Natural killer cell (primary cell): ENCODE measurements around the gene TMEM114. TPM values are rescaled to one million over a fixed set of nuclear protein-coding genes. Genes with fewer than 3 reads are reported as not detected.

ENCODE experiments used
- ATAC-seq, 3 donors: fragments of 150-1000 bp in 2 of 3; fragments of 200-7000 bp in 1 of 3; cut with Tn5 transposase; 1 replicate in 1 of 3; 2 replicates in 2 of 3; pipeline ENCODE4 v1.10.0; 2021; ENCODE audit warnings: mild to moderate bottlenecking in 2 of 3, moderate library complexity in 2 of 3
- DNase-seq, 2 donors: peaks; one replicate each; pipeline versions ENCODE4 v3.0.0 to v3.0.0-alpha.2; 2013 to 2021; ENCODE audit warnings: mixed read lengths in 1 of 2
- H3K27ac ChIP-seq: one replicate; pipeline ENCODE4 v1.5.1; 2013; ENCODE audit warnings: mild to moderate bottlenecking, low read length
- H3K27me3 ChIP-seq: one replicate; pipeline ENCODE4 v1.6.1; 2013; ENCODE audit warnings: low read length; ENCODE audit not compliant: control insufficient read depth, insufficient read depth
- H3K36me3 ChIP-seq: one replicate; pipeline ENCODE4 v1.6.1; 2013; ENCODE audit warnings: low read length; ENCODE audit not compliant: control insufficient read depth, insufficient read depth
- H3K4me1 ChIP-seq: one replicate; pipeline ENCODE4 v1.6.1; 2013; ENCODE audit warnings: low read length; ENCODE audit not compliant: control insufficient read depth, insufficient read depth
- H3K4me3 ChIP-seq: one replicate; pipeline ENCODE4 v1.5.1; 2013; ENCODE audit warnings: low read length
- H3K9me3 ChIP-seq: one replicate; pipeline ENCODE4 v1.6.1; 2013; ENCODE audit warnings: low read length; ENCODE audit not compliant: control insufficient read depth, insufficient read depth
- H3K27ac Mint-ChIP-seq, 2 donors: one replicate each; pipeline ENCODE4 v1.8.0; 2022; ENCODE audit warnings: mild to moderate bottlenecking in 2 of 2, mixed read lengths in 2 of 2, moderate library complexity in 1 of 2
- H3K27me3 Mint-ChIP-seq, 2 donors: one replicate each; pipeline ENCODE4 v1.8.0; 2022; ENCODE audit warnings: low read depth in 2 of 2, mixed read lengths in 2 of 2
- H3K36me3 Mint-ChIP-seq: one replicate; pipeline ENCODE4 v1.8.0; 2022; ENCODE audit warnings: mixed read lengths
- H3K4me1 Mint-ChIP-seq, 2 donors: one replicate each; pipeline ENCODE4 v1.8.0; 2022; ENCODE audit warnings: mixed read lengths in 2 of 2
- H3K4me3 Mint-ChIP-seq: one replicate; pipeline ENCODE4 v1.8.0; 2022; ENCODE audit warnings: mild to moderate bottlenecking, moderate library complexity, mixed read lengths
- H3K9me3 Mint-ChIP-seq, 2 donors: one replicate each; pipeline ENCODE4 v1.8.0; 2022; ENCODE audit warnings: mixed read lengths in 2 of 2
- CTCF ChIP-seq: fragments of 200-600 bp; IDR thresholded peaks from one replicate; pipeline ENCODE4 v1.8.0; 2022; ENCODE audit warnings: antibody characterized with exemption
- WGBS: methylation state at CpG from one replicate; pipeline ENCODE4 v1.1.7; 2013; ENCODE audit warnings: missing lambda C conversion rate; ENCODE audit not compliant: insufficient coverage; 5-methylcytosine and 5-hydroxymethylcytosine counted together
- intact Hi-C: fragments of 100-400 bp; cut with micrococcal nuclease; formaldehyde crosslinking; loops from one replicate; pipeline ENCODE4 v1.14.2; 2022
- total RNA-seq, 4 donors: library from RNA; stranded (reverse); fragments of 120-200 nt in 1 of 4; gene quantifications; one replicate each; pipeline versions ENCODE4 v1.2.3 to v1.2.4, GENCODE V29; 2013 to 2022

The TMEM114 gene
- total RNA-seq, 3 donors from 2014 or later (not counting 1 experiment from before 2014, with no cell fraction given): not detected

DNA sequence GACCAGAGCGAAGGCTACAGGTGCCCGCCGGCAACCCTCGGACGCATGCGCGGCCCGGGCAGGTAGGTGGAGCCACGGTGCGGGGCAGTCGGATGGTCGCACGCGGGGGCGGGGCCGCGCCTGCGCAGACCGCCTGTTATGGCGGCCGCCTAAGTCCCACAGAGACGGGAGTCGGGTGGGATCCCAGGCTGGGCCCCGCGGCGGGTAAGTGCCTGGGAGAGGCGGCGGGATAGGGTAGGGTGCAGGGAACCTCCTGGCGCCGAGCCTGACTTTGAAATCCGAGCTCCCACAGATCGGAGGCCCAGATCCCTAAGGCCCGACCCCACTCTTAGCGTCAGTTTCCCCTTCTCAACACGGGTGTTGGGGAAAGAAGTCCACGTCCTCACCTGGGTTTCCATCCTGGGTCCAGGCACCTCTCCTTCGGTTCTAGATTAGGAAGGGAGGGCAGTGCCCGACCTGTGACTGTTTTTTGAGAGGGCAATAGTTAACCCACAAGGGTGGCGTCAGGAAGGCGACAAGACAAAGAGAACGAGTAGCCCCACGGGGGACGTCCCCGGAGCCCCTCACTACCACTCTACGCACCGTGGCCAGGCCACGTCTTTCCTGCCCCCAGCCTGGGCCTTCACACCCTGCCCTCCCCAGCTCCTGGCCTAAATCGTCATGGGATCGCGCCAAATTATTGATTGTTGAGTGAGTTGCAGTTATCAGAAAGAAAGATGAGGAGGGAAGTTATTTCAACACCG is 31.4 kb upstream of the TMEM114 start, which contains the start of gene METTL22:
Gene METTL22, plus strand, starts transcription at position 127 of the 743 bp plus-strand sequence. CDS start 3,968 bp downstream, outside the sequence.
- peaks cover under 1% of the 10 kb centered on the region for H3K36me3 Mint-ChIP-seq
- H3K4me3 ChIP-seq: peak within 1 kb of the TSS; percentile 97
- WGBS: under 1% methylated on average over 50 of the region's 51 CpGs
- peaks cover 7 to 9% of the 10 kb centered on the region in 2 donors for H3K4me1 Mint-ChIP-seq
- H3K4me3 Mint-ChIP-seq: peak within 1 kb of the TSS; percentile 88
- H3K27me3 ChIP-seq: no peaks in the 10 kb centered on the region
- ATAC-seq (peak; percentile 96 to 99 (median 99)), DNase-seq (peak; percentile 95 to 96)
- peaks cover 7% of the 10 kb centered on the region for H3K36me3 ChIP-seq
- H3K27me3 Mint-ChIP-seq: peaks cover 3 to 23% of the 10 kb centered on the region in 2 donors
- no peaks in the 10 kb centered on the region for H3K9me3 Mint-ChIP-seq
- peak within 1 kb of the TSS; percentile 68 for H3K27ac ChIP-seq
- H3K4me1 ChIP-seq: peaks cover 13% of the 10 kb centered on the region
- TF ChIP-seq CTCF: no peak
- H3K27ac Mint-ChIP-seq: peak within 1 kb of the TSS; percentile 73 to 87
- no peaks in the 10 kb centered on the region for H3K9me3 ChIP-seq
- intact Hi-C loops: loop anchor here (5.0 kb wide), 1 partner anchor 51 kb away; the partner anchor contains the start of gene ABAT

GRCh38 chr16:8621222-8621571 is 30.9 kb upstream of the TMEM114 start:
- peak overlapping the region; percentile 68 for H3K27ac ChIP-seq
- DNase-seq (no peak), ATAC-seq (peak in 1 of 3 donors; percentile 6)
- intact Hi-C loops: loop anchor here (5.0 kb wide), 1 partner anchor 51 kb away; the partner anchor contains the start of gene ABAT
- H3K9me3 ChIP-seq: no peaks in the 10 kb centered on the region
- Mint-ChIP-seq H3K4me1 (peaks cover 7 to 9% of the 10 kb centered on the region in 2 donors), H3K27ac (peak overlapping the region; percentile 73 to 87), H3K4me3 (peak overlapping the region; percentile 88), H3K9me3 (no peaks in the 10 kb centered on the region), H3K27me3 (peaks cover 7 to 23% of the 10 kb centered on the region in 2 donors), H3K36me3 (no peaks in the 10 kb centered on the region)
- H3K4me3 ChIP-seq: peak overlapping the region; percentile 97
- peaks cover 6% of the 10 kb centered on the region for H3K36me3 ChIP-seq
- H3K4me1 ChIP-seq: peaks cover 13% of the 10 kb centered on the region
- no peak for TF ChIP-seq CTCF
- H3K27me3 ChIP-seq: no peaks in the 10 kb centered on the region
- 18% methylated on average over 11 of the region's 12 CpGs for WGBS

GRCh38 chr16:8620535-8620934 is 30.2 kb upstream of the TMEM114 start:
- Mint-ChIP-seq H3K4me1 (peaks cover 7 to 9% of the 10 kb centered on the region in 2 donors), H3K9me3 (no peaks in the 10 kb centered on the region), H3K36me3 (no peaks in the 10 kb centered on the region), H3K27ac (peak overlapping the region; percentile 73 to 87), H3K27me3 (peaks cover 9 to 23% of the 10 kb centered on the region in 2 donors), H3K4me3 (peak overlapping the region; percentile 88)
- Histone ChIP-seq H3K36me3 (peaks cover 2% of the 10 kb centered on the region), H3K9me3 (no peaks in the 10 kb centered on the region), H3K27me3 (no peaks in the 10 kb centered on the region), H3K4me1 (peaks cover 13% of the 10 kb centered on the region), H3K4me3 (no peak overlapping the region), H3K27ac (no peak overlapping the region)
- DNase-seq: no peak
- no peak for ATAC-seq
- WGBS: 81% methylated on average over 6 of the region's 6 CpGs
- no peak for TF ChIP-seq CTCF
- intact Hi-C loops: loop anchor here (5.0 kb wide), 1 partner anchor 52 kb away; the partner anchor contains the start of gene ABAT
